ENCODE data around the gene UAP1L1. TPM values are rescaled to one million over a fixed set of nuclear protein-coding genes. Genes with fewer than 3 reads are reported as not detected.
"Not testable (repeated sequence)": the region's sequence is repeated elsewhere in the genome, so short reads cannot be mapped to it uniquely, and the experiment has no call there.

Gene UAP1L1
- total and polyA plus RNA-seq, 2 of the 8 experiments (the other 6 are each of a cell fraction or from before 2014, with no cell fraction given), result 2.0 to 5.4 TPM

DNA sequence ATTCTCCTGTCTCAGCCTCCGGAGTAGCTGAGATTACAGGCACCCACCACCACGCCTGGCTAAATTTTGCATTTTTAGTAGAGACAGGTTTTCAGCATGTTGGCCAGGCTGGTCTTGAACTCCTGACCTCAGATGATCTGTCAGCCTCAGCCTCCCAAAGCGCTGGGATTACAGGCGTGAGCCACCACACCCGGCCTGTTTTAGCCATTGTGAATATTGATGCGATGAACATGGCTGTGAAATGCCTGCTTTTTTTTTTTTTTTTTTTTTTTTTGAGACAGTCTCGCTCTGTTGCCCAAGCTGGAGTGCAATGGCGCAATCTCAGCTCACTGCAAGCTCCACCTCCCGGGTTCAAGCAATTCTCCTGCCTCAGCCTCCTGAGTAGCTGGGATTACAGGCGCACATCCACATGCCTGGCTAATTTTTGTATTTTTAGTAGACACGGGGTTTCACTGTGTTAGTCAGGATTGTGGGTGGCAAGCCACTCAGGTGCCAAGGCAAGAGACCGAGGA lies 40.8 kb downstream of the UAP1L1 start:
- H3K9ac ChIP-seq (replicated peaks in 1 of 4; ENCODE audit: extremely low read depth in 1 of 4, low read depth in 3 of 4, low read length in 3 of 4); H4K20me1 ChIP-seq (replicated peaks in 1 of 2; ENCODE audit: control insufficient read depth in 1 of 2, insufficient read depth in 2 of 2, low read length in 2 of 2); H2BK120ac ChIP-seq (replicated peaks; ENCODE audit: low read depth, low read length); H2AK5ac ChIP-seq (ENCODE audit: low read depth, low read length); H4K5ac ChIP-seq (ENCODE audit: insufficient read length, low read depth, low read length); H3K4me2 ChIP-seq (ENCODE audit: insufficient read depth in 1 of 2, low read depth in 2 of 2, low read length in 2 of 2); H4K8ac ChIP-seq (ENCODE audit: extremely low read depth, insufficient read depth, low read length); H2BK12ac ChIP-seq (ENCODE audit: low read depth, low read length); H3K79me2 ChIP-seq (ENCODE audit: control insufficient read depth in 1 of 2, insufficient read depth in 2 of 2, low read length in 2 of 2); H2AFZ ChIP-seq (ENCODE audit: low read length); H3K23me2 ChIP-seq (ENCODE audit: low read depth, low read length); H3K18ac ChIP-seq (ENCODE audit: extremely low read depth, low read length); H3K4ac ChIP-seq (replicated peaks; ENCODE audit: insufficient read length, low read depth, low read length); DNase-seq (ENCODE audit: low read depth in 1 of 2, low spot score in 2 of 2); H4K91ac ChIP-seq (replicated peaks; ENCODE audit: insufficient read length, low read length); H3K14ac ChIP-seq (ENCODE audit: insufficient read length); H3K56ac ChIP-seq (replicated peaks; ENCODE audit: insufficient read length, low read depth, low read length); H2BK15ac ChIP-seq (ENCODE audit: low read length); H3K36me3 ChIP-seq (ENCODE audit: control insufficient read depth in 2 of 4, insufficient read depth in 4 of 4, low read length in 3 of 4); H2BK20ac ChIP-seq (ENCODE audit: low read length); H3K23ac ChIP-seq (ENCODE audit: insufficient read length); H3K27ac ChIP-seq (ENCODE audit: low read depth, low read length); H2BK5ac ChIP-seq (ENCODE audit: low read depth, low read length); H3K79me1 ChIP-seq (ENCODE audit: low read depth, low read length); FAIRE-seq; H3K9me3 ChIP-seq (ENCODE audit: insufficient read depth in 2 of 2, low read depth in 1 of 2, low read length in 1 of 2); H3K4me1 ChIP-seq (replicated peaks in 1 of 4; ENCODE audit: control insufficient read depth in 3 of 4, insufficient read depth in 4 of 4, low read length in 3 of 4); H3K4me3 ChIP-seq (ENCODE audit: extremely low read depth in 1 of 4, insufficient read depth in 2 of 4, low read depth in 3 of 4, low read length in 4 of 4): not testable (repeated sequence)
- ChIA-PET POLR2A (ENCODE audit: partially characterized antibody) (interaction anchor here (1.2 to 1.4 kb wide), 2 partner anchors 12 to 109 kb away, joined by 4 read pairs; partner anchors contain the start of gene RNF224), CTCF (ENCODE audit: partially characterized antibody) (interaction anchor here (0.7 to 2.8 kb wide), 26 partner anchors 10 to 248 kb away, joined by 3 to 13 read pairs (median 4); partner anchors contain the start of genes CYSRT1 and SAPCD2)
- H3K27me3 ChIP-seq (replicated peaks in 1 of 4; ENCODE audit: control insufficient read depth in 3 of 4, extremely low read depth in 1 of 4, insufficient read depth in 3 of 4, low read length in 3 of 4), result peaks cover 15 to 30% (median 27%) of the 10 kb centered on the region in 4 experiments
- 86% methylated on average over 9 of the region's 12 CpGs; no CpG with 5 or more reads in 1 of the 2 experiments for WGBS, 2 experiments (ENCODE audit: extremely low coverage in 1 of 2, insufficient coverage in 1 of 2, insufficient read length in 1 of 2, insufficient replicate concordance in 2 of 2, low coverage in 1 of 2, low lambda C conversion rate in 2 of 2, missing lambda C conversion rate in 1 of 2)
